C4-2B (cell line): Measurements from ENCODE around the gene RIMBP2.

Experiments
- CTCF ChIP-seq: fragments of 450-650 bp; conservative IDR thresholded peaks from 2 replicates; pipeline ENCODE4 v1.5.1; 2017; ENCODE audit warnings: mild to moderate bottlenecking
- ZFX ChIP-seq: fragments of 450-650 bp; IDR thresholded peaks from 2 replicates; pipeline ENCODE4 v1.6.1; 2017

- TF ChIP-seq CTCF (no peak), ZFX (no peak)
Measured at GRCh38 chr12:130557886-130558765, 158.0 kb downstream of the RIMBP2 start.
